GM19351 (cell line): ENCODE data around the gene JUND.

Experiments
- ATAC-seq: cut with Tn5 transposase; IDR thresholded peaks from one replicate; pipeline ENCODE4 v1.9.1; 2021; ENCODE audit warnings: mild to moderate bottlenecking, moderate library complexity; ENCODE audit not compliant: unreplicated experiment

Gene JUND

DNA sequence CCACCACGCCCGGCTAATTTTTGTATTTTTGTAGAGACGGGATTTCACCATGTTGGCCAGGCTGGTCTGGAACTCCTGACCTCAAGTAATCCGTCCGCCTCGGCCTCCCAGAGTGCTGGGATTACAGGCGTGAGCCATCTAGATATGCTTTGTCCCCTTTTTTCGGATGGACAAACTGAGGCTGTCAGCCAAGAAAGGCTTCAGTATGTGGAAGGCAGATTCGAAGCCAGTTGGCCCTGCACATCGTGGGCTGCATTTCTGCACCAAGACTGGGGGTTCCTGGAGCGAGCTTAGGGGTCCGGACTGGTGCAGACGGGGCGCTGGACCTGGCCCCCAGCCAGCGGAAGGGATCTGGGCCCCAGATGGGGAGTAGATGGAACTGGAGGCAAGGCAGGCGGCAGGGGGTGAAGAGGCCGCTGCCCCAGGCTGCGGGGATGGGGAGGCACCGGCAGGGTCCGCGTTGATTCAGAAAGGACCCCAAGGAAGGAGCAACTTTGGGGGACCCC lies 9.7 kb upstream of the JUND start:
- no peak for ATAC-seq

GRCh38 chr19:18290302-18291018 lies 9.0 kb upstream of the JUND start:
- ATAC-seq: no peak

GRCh38 chr19:18289471-18290301 lies 8.3 kb upstream of the JUND start:
- no peak for ATAC-seq

DNA sequence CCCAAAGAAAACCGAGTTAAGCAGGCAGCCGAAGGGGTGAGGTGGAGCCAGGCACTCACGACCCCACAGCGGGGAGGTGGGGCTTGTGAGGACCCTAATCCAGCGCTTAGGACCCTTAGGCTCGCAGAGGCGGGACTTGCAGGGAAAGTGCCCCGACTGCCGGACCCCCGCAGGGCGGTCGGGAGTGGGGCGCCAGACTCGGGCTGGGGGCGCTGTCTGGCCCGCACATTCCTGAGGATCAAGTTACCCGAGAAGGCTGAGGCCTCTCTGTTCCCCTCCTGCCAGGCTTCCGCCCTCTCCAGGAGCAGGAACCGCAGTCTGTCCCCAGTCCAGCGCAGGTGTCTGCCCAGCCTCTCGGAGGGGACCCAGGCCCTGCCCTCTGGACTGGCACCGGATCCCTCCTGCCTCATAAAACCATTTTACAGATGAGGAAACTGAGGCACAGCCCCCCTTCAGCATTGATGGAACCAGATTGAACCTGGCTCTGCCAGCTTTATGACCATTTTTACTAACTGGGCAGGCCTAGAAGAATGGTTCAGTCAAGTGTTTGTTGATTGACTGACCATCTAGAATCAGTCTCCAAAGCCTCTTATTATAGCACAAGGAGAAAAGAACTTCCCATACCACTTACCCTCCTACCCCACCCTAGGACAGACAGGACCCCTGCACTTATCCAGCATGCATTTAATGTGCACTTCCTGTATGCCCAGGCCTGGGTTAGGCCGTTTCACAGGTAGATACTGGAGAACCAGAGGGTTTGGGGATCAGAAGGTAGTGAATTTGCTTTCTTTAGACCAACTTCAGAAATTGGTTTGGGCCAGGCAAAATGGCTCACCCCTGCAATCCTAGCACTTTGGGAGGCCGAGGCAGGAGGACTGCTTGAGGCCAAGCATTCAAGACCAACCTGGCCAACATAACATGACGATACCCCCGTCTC lies 6.7 kb upstream of the JUND start:
- ATAC-seq: no peak

- ATAC-seq: no peak
Observed at GRCh38 chr19:18286973-18287635, 5.7 kb upstream of the JUND start.

DNA sequence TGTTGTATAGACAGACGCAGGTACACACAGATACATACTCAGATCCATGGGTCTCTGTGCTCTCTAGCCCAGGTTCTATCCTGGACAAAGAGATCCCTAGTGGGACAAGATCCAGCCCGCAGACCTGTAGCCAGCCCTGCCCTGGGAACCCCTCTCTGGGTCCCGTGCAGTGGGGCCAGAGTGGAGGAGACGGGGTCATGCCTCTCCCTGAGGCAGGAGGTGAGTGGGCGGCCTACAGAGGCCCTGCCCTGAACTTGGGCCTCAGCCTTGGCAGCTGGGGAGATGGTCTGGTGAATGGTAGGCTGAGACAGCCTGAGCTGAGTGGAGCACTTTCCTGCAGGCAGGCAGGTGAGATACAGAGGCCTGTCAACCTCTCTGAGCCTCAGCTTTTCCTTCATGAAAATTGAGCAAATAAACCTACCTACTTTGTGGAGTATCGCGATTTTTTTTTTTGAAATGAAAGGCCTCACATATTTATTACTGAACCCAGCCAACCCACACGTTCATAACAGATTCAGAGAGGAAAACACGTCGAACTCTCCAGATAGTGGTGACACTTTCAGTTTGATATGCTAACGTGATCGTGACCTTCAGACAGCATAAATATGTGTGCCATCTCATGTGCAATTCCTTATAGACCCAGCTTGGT lies 3.4 kb upstream of the JUND start:
- ATAC-seq: no peak

DNA sequence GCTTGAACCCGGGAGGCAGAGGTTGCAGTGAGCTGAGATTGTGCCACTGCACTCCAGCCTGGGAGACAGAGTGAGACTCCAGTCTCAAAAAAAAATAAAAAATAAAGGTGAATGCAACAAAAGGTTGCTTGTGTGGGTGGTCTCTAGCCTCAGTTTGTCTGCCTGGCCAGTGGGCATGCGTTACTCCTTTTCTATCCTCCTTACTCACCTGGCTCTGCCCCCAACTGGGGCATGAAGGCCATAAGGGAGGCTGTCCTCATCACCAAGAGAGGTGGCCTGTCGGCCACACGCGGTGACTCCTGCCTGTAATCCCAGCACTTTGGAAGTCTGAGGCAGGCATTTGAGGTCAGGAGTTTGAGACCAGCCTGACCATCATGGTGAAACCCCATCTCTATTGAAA lies 1.9 kb upstream of the JUND start:
- ATAC-seq: no peak

DNA sequence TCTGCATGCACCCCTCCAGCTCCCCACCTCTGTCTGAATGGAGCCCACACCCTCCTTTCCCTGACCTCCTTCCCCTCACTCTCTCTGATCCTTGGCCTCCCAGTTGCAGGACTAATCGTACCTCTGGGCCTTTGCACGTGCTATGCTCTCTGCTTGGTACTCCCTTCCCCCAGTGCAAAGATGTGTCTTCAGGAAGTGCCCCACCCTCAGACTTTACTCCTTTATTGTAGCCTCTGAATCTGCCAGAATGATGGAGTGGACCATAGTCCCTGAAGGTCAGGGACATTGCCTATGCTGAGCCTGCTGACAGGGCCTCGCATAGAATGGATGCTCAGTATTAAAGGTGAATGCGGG lies 1.3 kb upstream of the JUND start:
- no peak for ATAC-seq

- ATAC-seq: no peak
Observed at GRCh38 chr19:18282021-18282787, 782 bp upstream of the JUND start.

- no peak for ATAC-seq
Observed at GRCh38 chr19:18280247-18281081, 958 bp downstream of the JUND start.

- no peak for ATAC-seq
Observed at GRCh38 chr19:18279516-18280246, 1.7 kb downstream of the JUND start.

GRCh38 chr19:18279266-18279515 lies 2.2 kb downstream of the JUND start:
- ATAC-seq: no peak

- no peak for ATAC-seq
Observed at GRCh38 chr19:18278521-18279265, 2.7 kb downstream of the JUND start.

GRCh38 chr19:18274781-18275356 lies 6.6 kb downstream of the JUND start:
- ATAC-seq: no peak

DNA sequence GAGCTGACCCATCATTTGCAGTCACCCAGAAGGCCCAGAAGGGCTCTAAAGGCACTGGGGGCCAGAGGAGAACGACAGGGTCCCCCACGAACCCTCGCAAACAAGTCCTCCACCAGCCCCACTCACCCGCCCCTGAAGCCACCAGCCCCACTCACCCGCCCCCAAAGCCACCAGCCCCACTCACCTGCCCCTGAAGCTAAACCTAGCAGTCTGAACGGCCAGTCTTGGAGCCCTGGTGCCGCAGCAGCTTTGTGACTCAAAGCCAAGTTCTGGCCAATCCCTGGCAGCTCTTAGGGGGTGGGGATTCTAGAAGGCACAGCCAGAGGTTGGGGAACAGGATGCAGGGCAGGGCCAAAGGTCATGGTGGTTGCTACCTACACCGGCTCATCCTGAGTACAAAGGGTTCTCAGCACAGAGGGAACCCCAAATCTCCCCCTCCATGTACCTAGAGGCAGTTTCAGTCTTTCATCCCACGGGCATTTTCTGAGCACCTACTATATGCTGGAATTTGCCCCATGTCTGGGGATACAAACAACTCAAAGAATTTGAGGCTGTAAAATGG lies 7.1 kb downstream of the JUND start, which contains the start of gene IQCN:
IQCN (minus strand) TSS at position 234 of the 562 bp plus-strand sequence. CDS start 4,974 bp downstream, outside the sequence.
- no peak for ATAC-seq

DNA sequence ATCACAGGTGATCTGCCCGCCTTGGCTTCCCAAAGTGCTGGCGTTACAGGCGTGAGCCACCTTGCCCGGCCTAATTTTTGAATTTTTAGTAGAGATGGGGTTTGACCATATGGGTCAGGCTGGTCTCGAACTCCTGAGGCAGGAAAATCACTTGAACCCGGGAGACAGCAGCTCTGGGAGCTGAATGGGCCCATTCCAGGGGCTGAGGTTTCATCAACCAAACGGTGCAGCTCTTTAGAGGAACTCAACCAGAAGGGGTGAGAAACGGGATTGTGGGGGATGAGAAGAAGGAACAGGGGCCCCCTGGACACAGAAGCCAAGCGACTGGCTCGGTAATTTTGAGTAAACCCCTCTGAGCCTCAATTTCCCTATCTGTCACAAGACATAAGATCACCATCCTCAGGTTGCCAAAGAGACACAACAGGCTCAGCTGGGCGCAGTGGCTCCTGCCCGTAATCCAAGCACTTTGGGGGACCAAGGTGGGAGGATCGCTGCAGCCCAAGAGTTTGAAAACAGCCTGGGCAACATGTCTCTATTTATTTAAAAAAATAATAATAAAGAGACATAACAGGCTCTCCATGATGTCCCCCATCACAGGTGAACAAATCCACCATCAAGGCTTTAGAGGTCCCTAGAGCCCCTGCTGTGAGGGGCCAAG lies 7.7 kb downstream of the JUND start:
- no peak for ATAC-seq
